Renal cortex interstitium (tissue), 11 donors: ENCODE data around the gene PTAFR. TPM values are rescaled to one million over a fixed set of nuclear protein-coding genes. Genes with fewer than 3 reads are reported as not detected.
A peak's percentile ranks its signal among the peaks of the same experiment; 100 is the strongest.

Experiments used
- DNase-seq, 11 donors: peaks; one replicate each; pipeline ENCODE4 v3.0.0-alpha.2; 2013; ENCODE audit warnings: low read depth in 9 of 11, low spot score in 4 of 11; ENCODE audit errors: extremely low read depth in 1 of 11
- polyA plus RNA-seq, 3 donors: library from polyadenylated mRNA; unstranded; fragments of 120-200 nt; gene quantifications; one replicate each; pipeline ENCODE4 v1.2.1, GENCODE V29; 2013; ENCODE audit not compliant: insufficient read length in 3 of 3

The PTAFR gene
- polyA plus RNA-seq, 3 donors, result 2.2 to 2.7 (median 2.6) TPM

DNA sequence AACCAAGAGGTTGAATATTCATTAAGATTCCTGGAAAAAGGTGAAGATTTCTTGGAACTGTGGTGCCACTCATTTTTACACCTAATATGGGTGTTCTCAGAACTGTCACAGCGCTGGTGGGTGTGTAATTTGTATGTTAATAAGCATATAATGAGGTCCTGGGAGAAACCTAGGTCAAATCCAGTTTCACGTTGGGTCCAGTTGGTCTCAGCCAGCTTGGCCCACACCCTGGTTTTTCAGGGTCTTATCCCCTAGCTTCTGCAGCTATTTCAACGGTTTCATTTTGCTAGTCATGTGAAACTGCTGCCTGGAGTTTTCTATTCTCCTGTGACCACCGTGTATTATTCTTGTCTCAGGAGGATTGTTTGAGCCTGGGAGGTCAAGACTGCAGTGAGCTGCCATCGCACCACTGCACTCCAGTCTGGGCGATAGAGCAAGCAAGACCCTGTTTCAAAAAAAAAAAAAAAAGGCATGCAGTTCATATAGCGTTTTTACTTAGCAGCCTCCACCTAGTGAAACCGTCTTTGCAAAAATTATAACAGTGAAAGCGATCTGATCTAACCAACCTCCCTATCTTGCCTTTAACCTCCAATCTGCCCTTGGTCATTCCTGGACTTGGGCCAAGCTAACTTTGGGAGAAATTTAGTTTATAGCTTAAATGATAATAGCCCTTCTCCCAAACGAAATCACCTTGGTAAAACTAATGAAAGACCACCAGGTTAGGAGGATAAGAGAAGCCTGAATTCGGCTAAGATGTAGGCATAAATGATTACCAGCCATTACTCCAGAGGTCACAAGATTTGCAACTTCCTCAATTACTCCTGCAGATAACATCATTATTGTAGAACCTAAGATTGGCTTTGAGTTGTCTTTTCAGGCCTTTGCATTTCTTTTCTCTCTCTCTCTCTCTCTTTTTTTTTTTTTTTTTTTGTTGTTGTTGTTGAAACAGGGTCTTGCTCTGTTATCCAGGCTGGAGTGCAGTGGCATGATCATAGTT lies 44.0 kb downstream of the PTAFR start:
- peak in 5 of 11 donors; percentile 14 to 32 (median 24) for DNase-seq

DNA sequence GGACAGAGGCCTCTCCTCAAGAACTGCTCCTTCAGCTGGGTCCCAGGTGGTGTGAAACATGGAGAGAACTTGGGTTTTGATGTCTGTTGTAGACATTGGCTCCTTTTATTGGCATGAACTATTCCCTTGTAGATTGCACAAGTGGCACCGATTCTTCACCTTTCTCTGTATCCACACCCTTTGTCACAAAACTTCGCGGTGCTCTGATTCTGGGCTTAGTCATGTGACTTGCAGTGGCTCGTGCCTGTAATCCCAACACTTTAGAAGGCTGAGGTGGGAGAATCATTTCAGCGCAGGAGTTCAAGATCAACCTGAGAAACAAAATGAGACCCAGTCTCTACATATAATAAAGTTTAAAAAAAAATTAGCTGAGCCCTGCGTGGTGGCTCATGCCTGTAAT lies 45.6 kb downstream of the PTAFR start:
- no peak for DNase-seq

DNA sequence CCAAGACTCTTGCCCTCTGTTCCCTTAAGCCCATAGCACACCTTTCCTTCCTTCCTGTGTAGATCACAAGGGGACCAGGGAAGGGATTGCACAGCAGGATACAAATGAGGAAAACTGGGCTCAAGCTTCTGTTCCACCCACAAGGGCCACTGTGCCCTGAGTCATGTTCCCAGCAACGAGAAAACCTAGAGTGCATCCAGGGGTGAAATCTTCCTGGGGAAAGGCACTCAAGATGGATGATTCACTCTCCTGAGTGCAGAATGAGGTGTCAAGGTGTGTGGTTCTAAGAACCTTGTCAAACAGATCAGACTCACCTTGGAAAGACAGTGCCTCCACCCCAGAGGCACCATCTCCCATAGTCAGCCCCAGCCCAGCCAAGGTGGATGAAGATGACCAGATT lies 47.3 kb downstream of the PTAFR start:
- no peak for DNase-seq

DNA sequence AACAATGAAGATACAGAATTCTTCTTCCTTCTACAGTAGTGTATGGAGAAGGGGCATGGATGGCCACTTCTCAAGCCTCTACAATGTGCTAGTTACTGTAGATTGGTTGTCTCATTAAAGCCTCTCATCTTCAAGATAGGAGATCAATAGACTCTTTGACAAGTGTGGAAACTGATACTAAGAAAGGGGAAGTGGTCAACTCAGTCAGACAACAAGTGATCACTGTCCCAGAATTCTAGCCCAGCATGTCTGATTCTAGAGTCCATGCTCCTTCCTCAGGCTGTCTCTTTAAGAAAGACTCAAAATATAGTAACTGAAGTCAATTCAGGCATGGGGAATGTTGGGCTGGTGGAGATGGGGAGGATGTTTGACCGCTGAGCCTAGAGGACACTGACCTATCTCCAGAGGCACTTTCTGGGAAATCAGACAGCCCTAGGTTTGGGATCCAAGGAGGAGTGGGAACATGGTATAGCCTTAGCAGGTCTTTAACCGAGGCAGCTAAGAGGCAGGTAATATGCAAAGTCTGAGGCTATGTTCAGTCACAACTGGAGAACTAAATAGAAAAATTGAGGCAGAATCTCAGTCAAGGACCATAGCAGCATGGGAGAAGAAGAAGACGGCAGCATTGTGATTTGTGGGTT lies 48.8 kb downstream of the PTAFR start:
- DNase-seq, result no peak

DNA sequence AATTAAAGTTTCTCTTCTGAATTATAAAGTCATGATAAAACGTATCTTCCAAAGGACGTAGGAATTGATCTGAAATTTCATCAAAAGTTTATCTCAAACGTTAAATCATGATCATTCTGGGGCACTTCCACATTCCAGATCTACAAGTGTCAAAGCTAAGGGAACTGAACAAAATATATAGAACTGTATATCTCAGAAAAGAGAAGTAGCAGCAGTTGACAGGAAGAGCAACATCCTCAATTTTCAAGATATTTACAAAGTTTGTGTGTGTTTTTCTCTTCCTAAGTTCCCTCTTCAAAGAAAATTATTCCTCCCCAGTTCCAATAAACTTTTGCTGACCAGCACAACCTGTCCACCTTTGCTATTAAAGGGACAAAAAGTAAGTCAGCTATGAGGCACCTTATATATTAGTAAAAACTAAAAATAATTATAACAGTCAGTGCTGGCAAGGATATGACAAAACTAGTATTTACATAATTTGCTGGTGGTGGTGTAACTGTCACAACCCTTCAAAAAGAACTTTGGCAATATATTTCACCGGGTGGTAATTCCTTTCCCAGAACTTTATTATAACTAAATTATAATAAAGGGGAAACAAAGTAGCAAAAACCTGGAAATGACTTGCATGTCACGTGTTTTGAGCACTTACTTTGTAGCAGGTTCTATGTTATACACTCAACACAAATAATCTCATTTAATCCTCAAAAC lies 49.6 kb downstream of the PTAFR start:
- no peak for DNase-seq

DNA sequence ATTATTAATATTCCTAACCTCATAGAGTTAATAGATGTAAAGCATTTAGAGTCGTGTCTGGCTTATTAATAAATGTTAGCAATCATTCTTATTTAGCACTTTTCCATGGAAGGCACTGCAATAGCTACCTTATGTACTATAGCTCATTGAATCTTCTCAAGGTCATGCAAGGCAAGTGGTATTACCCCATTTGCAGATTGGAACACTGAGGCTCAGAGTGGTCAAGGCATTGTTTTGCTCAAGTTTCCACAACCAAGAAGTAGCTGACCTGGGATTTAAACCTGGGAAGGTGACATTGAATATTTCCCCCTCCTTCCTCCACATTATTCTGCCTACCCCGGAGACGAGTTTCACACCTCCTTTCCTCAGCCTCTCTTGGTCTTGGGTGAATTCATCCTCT lies 50.3 kb downstream of the PTAFR start:
- no peak for DNase-seq

DNA sequence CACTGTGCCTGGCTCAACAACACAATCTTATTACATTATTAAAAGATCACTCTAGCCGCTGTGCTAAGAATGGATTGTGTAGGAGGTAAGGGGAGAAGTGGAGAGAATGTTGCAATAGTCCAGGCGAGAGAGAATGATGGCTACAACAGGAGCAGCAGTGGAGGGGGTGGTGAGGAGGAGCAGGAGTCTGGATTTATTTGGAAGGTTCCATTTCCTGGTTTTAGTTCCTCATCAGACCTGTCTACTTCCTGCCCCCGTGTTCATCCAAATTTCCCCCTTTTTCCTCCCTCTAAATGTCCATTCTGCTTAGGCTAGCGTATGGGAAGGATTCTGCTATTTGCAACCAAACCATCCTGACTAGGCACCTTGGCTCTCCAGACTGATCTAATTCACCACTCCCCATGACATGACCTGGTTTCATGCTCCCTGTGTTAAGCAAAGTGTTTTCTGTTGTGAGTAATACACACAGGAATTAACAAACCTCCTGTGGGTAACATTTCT lies 53.0 kb downstream of the PTAFR start:
- DNase-seq, result no peak

DNA sequence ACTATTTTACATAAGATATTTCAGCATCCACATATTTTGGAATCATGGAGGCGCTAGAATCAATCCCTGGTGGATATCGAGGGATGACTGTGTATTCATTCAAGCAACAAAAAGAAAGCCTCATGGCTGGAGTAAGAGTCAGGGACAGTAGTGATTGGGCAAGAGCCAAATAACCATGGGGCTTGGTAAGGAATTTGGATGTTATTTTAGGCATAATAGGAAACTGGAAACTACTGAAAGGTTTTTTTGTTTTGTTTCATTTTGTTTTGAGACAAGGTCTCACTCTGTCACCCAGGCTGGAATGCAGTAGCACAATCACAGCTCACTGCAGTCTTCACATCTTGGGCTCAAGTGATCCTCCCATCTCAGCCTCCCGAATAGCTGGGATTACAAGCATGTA lies 54.3 kb downstream of the PTAFR start:
- DNase-seq, result no peak

DNA sequence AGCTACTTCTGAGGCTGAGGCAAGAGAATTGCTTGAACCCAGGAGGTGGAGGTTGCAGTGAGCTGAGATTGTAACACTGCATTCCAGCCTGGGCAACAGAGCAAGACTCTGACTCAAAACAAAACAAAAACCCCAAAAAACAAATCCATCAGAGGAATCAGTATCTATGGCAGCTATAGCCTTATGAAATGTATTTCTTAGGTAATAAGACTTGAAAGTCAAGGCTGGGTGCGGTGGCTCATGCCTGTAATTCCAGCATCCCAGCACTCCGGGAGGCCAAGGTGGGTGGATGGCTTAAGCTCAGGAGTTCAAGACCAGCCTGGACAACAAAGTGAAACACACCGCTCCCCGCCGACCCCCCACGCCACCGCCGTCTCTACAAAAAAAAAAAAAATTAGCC lies 56.9 kb downstream of the PTAFR start:
- no peak for DNase-seq

DNA sequence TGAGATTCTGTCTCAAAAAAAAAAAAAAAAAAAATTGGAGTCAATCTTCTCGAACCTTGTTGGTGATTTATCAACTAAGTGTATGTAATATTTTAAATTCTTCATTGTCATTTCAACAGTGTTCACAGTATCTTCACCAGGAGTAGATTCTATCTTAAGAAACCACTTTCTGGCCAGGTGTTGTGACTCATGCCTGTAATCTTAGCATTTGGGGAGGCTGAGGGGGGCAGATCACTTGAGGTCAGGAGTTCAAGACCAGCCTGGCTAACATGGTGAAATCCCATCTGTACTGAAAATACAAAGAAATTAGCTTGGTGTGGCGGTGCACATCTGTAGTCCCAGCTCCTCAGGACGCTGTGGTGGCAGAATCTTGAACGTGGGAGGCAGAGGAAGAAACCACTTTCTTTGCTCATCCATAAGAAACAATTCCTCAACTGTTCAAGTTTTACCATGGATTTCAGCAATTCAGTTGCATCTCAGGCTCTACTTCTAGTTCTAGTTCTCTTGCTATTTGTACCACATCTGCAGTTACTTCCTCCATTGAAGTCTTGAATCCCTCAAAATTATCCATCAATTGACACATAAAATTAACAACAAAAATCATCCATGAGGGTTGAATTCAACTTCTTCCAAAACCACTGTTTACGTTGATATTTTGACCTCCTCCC lies 57.7 kb downstream of the PTAFR start:
- DNase-seq, result no peak

DNA sequence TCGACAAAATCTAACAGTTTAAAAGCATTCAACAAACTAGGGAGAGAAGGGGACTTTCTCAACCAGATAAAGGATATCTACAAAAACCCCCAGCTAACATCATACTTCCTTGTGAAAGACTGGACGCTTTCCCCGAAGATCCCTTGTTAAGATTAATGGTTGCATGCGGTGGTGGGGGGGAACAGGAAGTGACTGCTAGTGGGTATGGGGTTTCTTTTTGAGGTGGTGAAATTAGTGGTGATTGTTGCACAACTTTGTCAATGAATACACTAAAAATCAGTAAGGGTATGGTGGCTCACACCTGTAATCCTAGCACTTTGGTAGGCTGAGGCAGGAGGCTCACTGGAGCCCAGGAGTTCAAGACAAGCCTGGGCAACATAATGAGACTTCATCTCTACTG lies 61.2 kb downstream of the PTAFR start:
- no peak for DNase-seq

DNA sequence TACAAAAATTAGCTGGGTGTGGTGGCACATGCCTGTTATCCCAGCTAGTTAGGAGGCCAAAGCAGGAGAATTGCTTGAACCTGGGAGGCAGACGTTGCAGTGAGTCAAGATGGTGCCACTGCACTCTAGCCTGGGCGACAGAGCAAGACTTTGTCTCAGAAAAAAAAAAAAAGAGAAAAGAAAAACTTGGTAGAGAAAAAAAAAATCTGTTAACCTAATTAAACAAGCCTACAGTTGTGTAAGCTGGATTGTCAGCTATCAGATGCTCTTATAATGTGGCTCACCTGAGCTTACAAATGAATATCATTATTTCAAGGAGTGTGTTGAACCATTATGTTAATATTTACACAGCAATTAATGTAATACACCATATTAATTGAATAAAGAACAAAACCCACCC lies 61.6 kb downstream of the PTAFR start:
- no peak for DNase-seq

DNA sequence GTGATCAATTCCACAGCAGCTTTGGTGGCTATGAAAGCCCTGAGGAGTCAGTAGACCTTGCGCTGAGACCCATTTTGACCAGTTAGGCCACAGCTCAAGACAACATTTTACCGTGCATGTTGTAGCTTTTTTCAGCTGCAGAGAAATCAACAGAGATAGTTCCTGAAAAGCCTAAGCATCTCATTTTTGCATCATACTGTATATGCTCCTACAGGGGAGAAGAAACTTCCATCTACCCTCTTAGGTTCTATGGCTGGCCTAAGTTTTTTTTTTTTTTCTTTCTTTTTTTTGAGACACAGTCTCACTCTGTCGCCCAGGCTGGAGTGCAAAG lies 63.3 kb downstream of the PTAFR start:
- no peak for DNase-seq

DNA sequence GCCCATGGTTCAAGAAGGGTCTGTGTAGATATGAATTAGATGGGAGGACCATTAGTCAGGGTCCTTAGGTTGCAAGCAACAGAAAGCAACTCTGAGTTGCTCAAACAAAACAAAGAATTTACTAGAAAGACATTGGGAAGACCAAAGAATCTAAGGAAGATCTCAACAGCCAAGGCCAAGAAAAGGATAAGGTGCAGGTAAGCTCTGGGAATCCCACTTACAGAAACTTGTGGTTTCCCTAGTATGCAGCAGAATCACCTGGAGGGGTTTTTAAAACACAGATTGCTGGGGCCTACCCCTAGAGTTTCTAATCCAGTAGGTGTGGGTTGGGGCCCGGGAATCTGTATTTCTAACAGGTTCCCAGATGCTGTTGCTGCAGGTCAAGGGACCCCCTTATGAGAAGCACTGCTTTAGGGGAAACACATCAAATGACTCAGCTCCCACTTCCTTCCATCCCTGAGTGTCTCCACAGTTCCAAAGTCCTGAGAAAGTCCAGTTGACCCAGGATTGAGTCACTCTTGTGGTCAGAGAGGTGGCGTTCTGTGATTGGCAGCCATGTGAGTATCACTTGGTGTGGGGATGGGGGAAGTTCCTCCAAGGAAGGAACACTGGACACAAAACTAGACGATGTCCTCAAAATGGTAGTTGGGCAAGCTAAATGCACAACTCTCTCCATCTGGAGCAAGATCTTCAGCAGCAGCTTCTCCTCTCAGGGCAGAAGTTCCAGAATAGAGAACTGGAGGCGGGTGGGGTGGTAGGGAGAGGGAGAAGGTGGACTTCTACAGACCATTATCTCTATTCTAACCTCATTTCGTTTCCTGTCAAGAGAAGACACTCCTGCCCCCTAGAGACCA lies 63.9 kb downstream of the PTAFR start:
- no peak for DNase-seq

DNA sequence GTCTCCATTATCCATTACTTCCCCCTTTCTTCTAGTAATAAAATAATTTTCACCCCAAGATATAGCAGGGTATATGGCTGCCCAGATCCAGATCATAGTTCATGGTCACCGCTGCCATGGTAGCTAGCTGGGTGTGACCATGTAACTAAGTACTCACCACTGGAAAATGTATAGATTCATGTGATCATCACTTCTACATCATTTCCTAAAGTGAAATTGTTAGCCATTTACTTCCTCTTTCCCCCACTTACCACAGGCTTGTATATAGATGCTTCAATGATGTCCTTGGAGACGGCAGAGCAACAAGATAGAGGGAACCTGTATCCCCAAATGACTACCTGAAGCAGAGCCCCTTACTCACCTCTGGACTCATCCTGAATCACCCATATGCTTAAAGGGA lies 65.3 kb downstream of the PTAFR start:
- no peak for DNase-seq

DNA sequence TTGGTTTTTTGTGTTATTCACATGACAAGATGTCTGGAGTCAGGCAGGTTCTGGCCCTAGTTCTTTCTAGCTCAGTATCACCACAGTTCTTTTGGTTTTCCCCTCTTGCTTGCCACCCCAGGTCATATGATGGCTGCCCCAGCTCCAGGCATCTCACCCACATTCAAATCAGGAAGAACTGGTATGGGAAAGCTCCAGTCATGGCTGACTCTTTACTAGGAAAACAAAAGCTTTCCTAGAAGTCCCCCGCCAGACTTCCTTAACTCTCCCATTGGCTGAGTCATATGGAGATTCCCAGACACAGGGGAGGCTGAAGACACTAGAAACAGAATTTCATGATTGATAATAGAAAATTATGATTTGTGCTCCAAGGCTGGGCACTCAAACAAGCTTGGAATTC lies 65.9 kb downstream of the PTAFR start:
- DNase-seq, result no peak

DNA sequence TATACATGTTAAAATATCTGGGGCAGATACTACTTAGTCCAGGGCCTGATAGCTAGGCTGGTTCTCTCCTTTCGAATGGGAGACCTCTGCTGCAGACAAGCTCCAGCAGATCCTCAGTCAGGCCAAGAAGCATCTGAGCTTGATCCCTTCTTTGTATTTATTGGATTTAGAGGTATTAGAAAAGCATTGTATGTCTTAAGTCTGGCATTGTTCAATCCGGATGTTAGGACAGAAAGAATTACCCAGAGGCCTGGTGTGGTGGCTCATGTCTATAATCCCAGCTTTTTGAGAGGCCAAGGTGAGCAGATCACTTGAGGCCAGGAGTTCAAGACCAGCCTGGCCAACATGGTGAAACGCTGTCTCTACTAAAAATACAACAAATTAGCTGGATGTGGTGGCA lies 66.9 kb downstream of the PTAFR start:
- DNase-seq, result no peak

DNA sequence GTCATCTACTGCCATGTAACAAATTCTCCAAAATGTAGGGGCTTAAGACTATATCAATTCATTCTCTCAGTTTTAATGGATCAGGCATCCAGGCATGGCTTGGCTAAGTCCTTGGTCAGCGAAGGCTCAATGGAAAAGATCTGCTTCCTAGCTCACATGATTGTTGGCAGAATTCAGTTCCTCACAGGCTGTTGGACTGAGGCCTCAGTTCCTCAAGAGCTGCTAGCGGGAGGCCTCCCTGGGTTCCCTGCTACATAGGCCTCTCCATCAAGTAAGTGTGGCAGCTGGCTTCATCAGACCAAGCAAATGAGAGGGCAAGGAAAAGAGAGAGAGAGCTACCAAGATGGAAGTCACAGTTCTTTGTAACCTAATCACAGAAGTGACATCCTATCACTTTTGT lies 68.5 kb downstream of the PTAFR start:
- no peak for DNase-seq
